H1 (cell line): ENCODE measurements around the gene EMC7. TPM values are rescaled to one million over a fixed set of nuclear protein-coding genes. Genes with fewer than 3 reads are reported as not detected.

Source experiments
- CTCF ChIA-PET: fragments of 300-600 bp; sonication (Branson Sonifier 250); formaldehyde crosslinking; loops from one replicate; lab custom pipeline; 2021; ENCODE audit not compliant: partially characterized antibody; lab: Charles Lee
- POLR2A ChIA-PET: fragments of 300-600 bp; sonication (Branson Sonifier 250); formaldehyde crosslinking; loops from one replicate; lab custom pipeline; 2021; ENCODE audit warnings: inconsistent platforms; ENCODE audit not compliant: partially characterized antibody; lab: Charles Lee
- DNase-seq, 2 experiments: peaks; one replicate each; pipeline versions ENCODE4 v3.0.0 to v3.0.0-alpha.2; 2010 to 2022; ENCODE audit warnings: low spot score in 2 of 2, low read depth in 1 of 2, mixed read lengths in 1 of 2
- FAIRE-seq: peaks from 2 replicates; lab custom pipeline; 2011; peaks lifted over from hg19 to GRCh38; lab: Jason Lieb, UNC
- H2AFZ ChIP-seq: 2 replicates; pipeline ENCODE4 v1.8.1; 2012; ENCODE audit warnings: low read length, inconsistent platforms
- H2AK5ac ChIP-seq: 2 replicates; pipeline ENCODE4 v1.6.1; 2013; ENCODE audit warnings: low read depth, low read length
- H2BK120ac ChIP-seq: replicated peaks from 2 replicates; pipeline ENCODE3; 2013; ENCODE audit warnings: low read depth, low read length, inconsistent platforms
- H2BK12ac ChIP-seq: 2 replicates; pipeline ENCODE4 v1.6.1; 2013; ENCODE audit warnings: low read depth, low read length
- H2BK15ac ChIP-seq: 2 replicates; pipeline ENCODE4 v1.6.1; 2013; ENCODE audit warnings: low read length
- H2BK20ac ChIP-seq: 2 replicates; pipeline ENCODE4 v1.6.1; 2013; ENCODE audit warnings: low read length
- H2BK5ac ChIP-seq: 2 replicates; pipeline ENCODE4 v1.6.1; 2013; ENCODE audit warnings: low read depth, low read length
- H3K14ac ChIP-seq: 2 replicates; pipeline ENCODE4 v1.6.1; 2013; ENCODE audit warnings: inconsistent platforms; ENCODE audit not compliant: insufficient read length
- H3K18ac ChIP-seq: 2 replicates; pipeline ENCODE4 v1.6.1; 2013; ENCODE audit warnings: low read length; ENCODE audit errors: extremely low read depth
- H3K23ac ChIP-seq: 2 replicates; pipeline ENCODE4 v1.6.1; 2013; ENCODE audit warnings: inconsistent platforms; ENCODE audit not compliant: insufficient read length
- H3K23me2 ChIP-seq: 2 replicates; pipeline ENCODE4 v1.6.1; 2013; ENCODE audit warnings: low read depth, low read length
- H3K27ac ChIP-seq: 2 replicates; pipeline ENCODE4 v1.6.1; 2011; ENCODE audit warnings: low read depth, low read length, inconsistent platforms
- H3K27me3 ChIP-seq, 4 experiments: replicated peaks in 1 of 4; 1 replicate in 1 of 4; 2 replicates in 3 of 4; pipeline versions ENCODE4 v1.6.1 to v1.8.1; 2011 to 2013; ENCODE audit warnings: low read length in 3 of 4, mild to moderate bottlenecking in 3 of 4, inconsistent platforms in 2 of 4, mixed read lengths in 2 of 4, moderate library complexity in 1 of 4; ENCODE audit not compliant: control insufficient read depth in 3 of 4, insufficient read depth in 3 of 4; ENCODE audit errors: extremely low read depth in 1 of 4
- H3K36me3 ChIP-seq, 4 experiments: 2 replicates each; pipeline versions ENCODE4 v1.6.1 to v1.8.1; 2011 to 2013; ENCODE audit warnings: mild to moderate bottlenecking in 4 of 4, low read length in 3 of 4, moderate library complexity in 2 of 4, control low read depth in 1 of 4, inconsistent platforms in 1 of 4; ENCODE audit not compliant: insufficient read depth in 4 of 4, control insufficient read depth in 2 of 4
- H3K4ac ChIP-seq: replicated peaks from 2 replicates; pipeline ENCODE3; 2013; ENCODE audit warnings: low read length, low read depth, mixed read lengths, inconsistent platforms; ENCODE audit not compliant: insufficient read length
- H3K4me1 ChIP-seq, 4 experiments: replicated peaks in 1 of 4; 1 replicate in 1 of 4; 2 replicates in 3 of 4; pipeline versions ENCODE4 v1.6.1 to v1.8.1; 2011 to 2013; ENCODE audit warnings: low read length in 3 of 4, inconsistent platforms in 2 of 4, mixed read lengths in 1 of 4; ENCODE audit not compliant: insufficient read depth in 4 of 4, control insufficient read depth in 3 of 4
- H3K4me2 ChIP-seq, 2 experiments: 2 replicates each; pipeline versions ENCODE4 v1.6.1 to v1.8.1; 2011 to 2013; ENCODE audit warnings: low read depth in 2 of 2, low read length in 2 of 2, control low read depth in 1 of 2, inconsistent platforms in 1 of 2, mild to moderate bottlenecking in 1 of 2; ENCODE audit not compliant: insufficient read depth in 1 of 2
- H3K4me3 ChIP-seq, 4 experiments: fragments of 200-600, 300-600 bp in 1 of 4; sonication (generic), shearing (Covaris generic), sonication (Bioruptor Twin) in 1 of 4; 2 replicates each; pipeline versions ENCODE4 v1.5.1 to v1.8.1; 2011 to 2016; ENCODE audit warnings: low read length in 4 of 4, low read depth in 3 of 4, control low read depth in 2 of 4, inconsistent platforms in 2 of 4, mild to moderate bottlenecking in 2 of 4, mixed read lengths in 1 of 4, moderate library complexity in 1 of 4; ENCODE audit not compliant: insufficient read depth in 2 of 4; ENCODE audit errors: extremely low read depth in 1 of 4
- H3K56ac ChIP-seq: replicated peaks from 2 replicates; pipeline ENCODE3; 2013; ENCODE audit warnings: low read depth, mild to moderate bottlenecking, mixed read lengths, low read length, inconsistent platforms; ENCODE audit not compliant: insufficient read length
- H3K79me1 ChIP-seq: 2 replicates; pipeline ENCODE4 v1.6.1; 2013; ENCODE audit warnings: low read depth, low read length, control low read depth
- H3K79me2 ChIP-seq, 2 experiments: 2 replicates each; pipeline versions ENCODE4 v1.6.1 to v1.8.1; 2012 to 2013; ENCODE audit warnings: low read length in 2 of 2, mild to moderate bottlenecking in 2 of 2, inconsistent platforms in 1 of 2; ENCODE audit not compliant: insufficient read depth in 2 of 2, control insufficient read depth in 1 of 2
- H3K9ac ChIP-seq, 4 experiments: replicated peaks in 1 of 4; 1 replicate in 1 of 4; 2 replicates in 3 of 4; pipeline versions ENCODE4 v1.6.1 to v1.8.1; 2011 to 2013; ENCODE audit warnings: low read depth in 3 of 4, low read length in 3 of 4, control low read depth in 2 of 4, mild to moderate bottlenecking in 2 of 4, moderate library complexity in 2 of 4, inconsistent platforms in 1 of 4; ENCODE audit errors: extremely low read depth in 1 of 4
- H3K9me3 ChIP-seq, 2 experiments: 2 replicates each; pipeline versions ENCODE4 v1.6.1 to v1.8.1; 2012 to 2013; ENCODE audit warnings: mild to moderate bottlenecking in 2 of 2, moderate library complexity in 2 of 2, control low read depth in 1 of 2, inconsistent platforms in 1 of 2, low read depth in 1 of 2, low read length in 1 of 2, mixed read lengths in 1 of 2; ENCODE audit not compliant: insufficient read depth in 2 of 2
- H4K20me1 ChIP-seq, 2 experiments: replicated peaks in 1 of 2; 2 replicates each; pipeline versions ENCODE3 to v1.8.1; 2011 to 2013; ENCODE audit warnings: inconsistent platforms in 2 of 2, low read length in 2 of 2, mild to moderate bottlenecking in 1 of 2; ENCODE audit not compliant: insufficient read depth in 2 of 2, control insufficient read depth in 1 of 2
- H4K5ac ChIP-seq: 2 replicates; pipeline ENCODE4 v1.6.1; 2013; ENCODE audit warnings: low read length, low read depth, mixed read lengths, inconsistent platforms; ENCODE audit not compliant: insufficient read length
- H4K8ac ChIP-seq: 2 replicates; pipeline ENCODE4 v1.8.0; 2013; ENCODE audit warnings: mild to moderate bottlenecking, moderate library complexity, low read length, inconsistent platforms; ENCODE audit not compliant: insufficient read depth; ENCODE audit errors: extremely low read depth
- H4K91ac ChIP-seq: replicated peaks from 2 replicates; pipeline ENCODE3; 2013; ENCODE audit warnings: low read length, mixed read lengths, inconsistent platforms; ENCODE audit not compliant: insufficient read length
- ATF2 ChIP-seq: IDR thresholded peaks from 2 replicates; pipeline ENCODE4 v1.6.1; 2012; ENCODE audit warnings: low read length, inconsistent platforms
- BCL11A ChIP-seq, 2 experiments: IDR thresholded peaks; one replicate each; pipeline ENCODE4 v1.6.1; 2011; ENCODE audit warnings: low read depth in 2 of 2, low read length in 2 of 2, mild to moderate bottlenecking in 2 of 2
- E2F6 ChIP-seq: IDR thresholded peaks from 2 replicates; pipeline ENCODE4 v1.6.1; 2012; ENCODE audit warnings: inconsistent platforms
- HDAC6 ChIP-seq: IDR thresholded peaks from one replicate; pipeline ENCODE4 v1.7.1; 2012; ENCODE audit warnings: low read depth, mild to moderate bottlenecking, inconsistent platforms, low read length, moderate library complexity
- JUN ChIP-seq: IDR thresholded peaks from 2 replicates; pipeline ENCODE4 v1.6.1; 2011; ENCODE audit warnings: low read depth, mild to moderate bottlenecking, improper control_type of control experiment, low read length
- POLR2A ChIP-seq, 2 experiments: IDR thresholded peaks; 1 replicate in 1 of 2; 2 replicates in 1 of 2; pipeline ENCODE4 v1.6.1; 2011; ENCODE audit warnings: low read depth in 2 of 2, low read length in 2 of 2, mild to moderate bottlenecking in 2 of 2; ENCODE audit errors: control extremely low read depth in 1 of 2
- SIN3A ChIP-seq, 2 experiments: IDR thresholded peaks in 1 of 2; conservative IDR thresholded peaks in 1 of 2; 2 replicates each; pipeline ENCODE4 v1.6.1; 2011 to 2012; ENCODE audit warnings: low read length in 2 of 2, improper control_type of control experiment in 1 of 2, low read depth in 1 of 2, mild to moderate bottlenecking in 1 of 2
- TCF12 ChIP-seq: IDR thresholded peaks from 2 replicates; pipeline ENCODE4 v1.6.1; 2011; ENCODE audit warnings: low read depth, mild to moderate bottlenecking, low read length
- WGBS, 2 experiments: shearing (Covaris generic) in 1 of 2; methylation state at CpG; one replicate each; pipeline versions ENCODE4 v1.1.6 to v1.1.7; 2013 to 2015; ENCODE audit warnings: low lambda C conversion rate in 2 of 2, mixed read lengths in 2 of 2, inconsistent platforms in 1 of 2, low coverage in 1 of 2, missing lambda C conversion rate in 1 of 2; ENCODE audit not compliant: insufficient replicate concordance in 2 of 2, insufficient coverage in 1 of 2, insufficient read length in 1 of 2; ENCODE audit errors: extremely low coverage in 1 of 2, missing lambda C conversion rate in 1 of 2; 5-methylcytosine and 5-hydroxymethylcytosine counted together
- polyA plus RNA-seq, 7 experiments: library from polyadenylated mRNA; depleted of rRNA in 3 of 7; stranded (reverse) in 5 of 7; unstranded in 2 of 7; fragments of >200 nt in 5 of 7; fragments of 200-250 nt in 2 of 7; gene quantifications; 1 replicate in 5 of 7; 2 replicates in 1 of 7; 4 replicates in 1 of 7; pipeline versions ENCODE4 v1.2.1 to v1.2.3, GENCODE V29; 2011 to 2013; ENCODE audit warnings: missing spikeins in 2 of 7, mixed read lengths in 2 of 7
- total RNA-seq: library from RNA; stranded (reverse); fragmentation: NEBNext Ultra II Directional; extraction: Animal tissue kit (Norgen Biotek cat#: 25700); gene quantifications from 2 replicates; pipeline ENCODE4 v1.2.1, GENCODE V29; 2021

EMC7 gene
- total and polyA plus RNA-seq, 2 of the 8 experiments (the other 6 are each of a cell fraction or from before 2014, with no cell fraction given), result 29.0 to 39.0 TPM

GRCh38 chr15:34038871-34039789 is 62.5 kb downstream of the EMC7 start, which contains the start of gene AVEN:
AVEN (minus strand) TSS chr15:34039204; CDS start chr15:34039046, 158 bp downstream.
- ChIA-PET CTCF (interaction anchor here (0.6 to 1.8 kb wide), 2 partner anchors 23 to 189 kb away, joined by 3 to 6 read pairs; no protein-coding TSS in a partner anchor), POLR2A (interaction anchor here (0.6 kb wide), 1 partner anchor 8 kb away, joined by 3 read pairs; no protein-coding TSS in a partner anchor)
- no peak within 1 kb of the TSS for H2BK15ac ChIP-seq
- H3K27me3 ChIP-seq, result peaks cover 11 to 18% (median 14%) of the 10 kb centered on the region in 4 experiments
- no peak for FAIRE-seq
- DNase-seq, result peak in 1 of 2 experiments; percentile 65
- H3K27ac ChIP-seq, result peak within 1 kb of the TSS; percentile 76; the same call in 1 of the 2 replicates
- peaks cover 0 to 14% of the 10 kb centered on the region in 2 experiments; a peak in 1 of 4 replicates for H3K79me2 ChIP-seq
- H3K9ac ChIP-seq, result peak within 1 kb of the TSS; percentile 3 to 97 (median 92); a peak in 5 of 7 replicates
- peak within 1 kb of the TSS; percentile 91 for H4K91ac ChIP-seq
- no peak within 1 kb of the TSS; the same call in 1 of the 2 replicates for H2BK12ac ChIP-seq
- H3K4ac ChIP-seq, result peak within 1 kb of the TSS; percentile 62
- no peaks in the 10 kb centered on the region for H3K36me3 ChIP-seq
- peak within 1 kb of the TSS; percentile 95 for H4K8ac ChIP-seq
- peak within 1 kb of the TSS; percentile 79; the same call in 1 of the 2 replicates for H2BK5ac ChIP-seq
- 3% methylated on average over 38 of the region's 82 CpGs; no CpG with 5 or more reads in 1 of the 2 experiments for WGBS, 2 experiments
- H3K14ac ChIP-seq, result no peak within 1 kb of the TSS
- H2AK5ac ChIP-seq, result no peak within 1 kb of the TSS
- peak within 1 kb of the TSS; percentile 62 for H3K56ac ChIP-seq
- H2AFZ ChIP-seq, result peak within 1 kb of the TSS; percentile 47; the same call in 1 of the 2 replicates
- H3K23ac ChIP-seq, result no peak within 1 kb of the TSS
- peak within 1 kb of the TSS; percentile 86 to 91 for H3K4me2 ChIP-seq
- H3K23me2 ChIP-seq, result peaks cover 4% of the 10 kb centered on the region; the same call in 1 of the 2 replicates
- peak within 1 kb of the TSS; percentile 60 for H2BK120ac ChIP-seq
- H3K18ac ChIP-seq, result peak within 1 kb of the TSS; percentile 88
- no peak within 1 kb of the TSS for H2BK20ac ChIP-seq
- peaks cover 0 to 6% (median 4%) of the 10 kb centered on the region in 4 experiments; a peak in 4 of 7 replicates for H3K4me1 ChIP-seq
- H3K9me3 ChIP-seq, result no peaks in the 10 kb centered on the region
- H3K79me1 ChIP-seq, result no peaks in the 10 kb centered on the region
- H4K20me1 ChIP-seq, result no peaks in the 10 kb centered on the region
- peak within 1 kb of the TSS; percentile 72 for H4K5ac ChIP-seq
- peak within 1 kb of the TSS; percentile 56 to 89 (median 82) for H3K4me3 ChIP-seq
- TF ChIP-seq SIN3A (conservative IDR thresholded peaks at IDR 0.05 in 1 of 2, IDR thresholded peaks at IDR 0.05 in 1 of 2; ENCODE audit: low read depth in 1 of 2, low read length in 2 of 2), result 0 out of 4 replicates have a peak, but pooled peaks of 1 of the 2 experiments have one; percentile 5
- TF ChIP-seq HDAC6, result no peak
- TF ChIP-seq TCF12, result no peak
- TF ChIP-seq JUN, result no peak
- no peak for TF ChIP-seq BCL11A (IDR thresholded peaks at IDR 0.05; ENCODE audit: low read depth in 2 of 2, low read length in 2 of 2)
- no peak for TF ChIP-seq ATF2
- TF ChIP-seq POLR2A (IDR thresholded peaks at IDR 0.05; ENCODE audit: control extremely low read depth in 1 of 2, low read depth in 2 of 2, low read length in 2 of 2), result no peak
- TF ChIP-seq E2F6, result peak; percentile 29; the same call in 1 of the 2 replicates
